NCI-H1417 (cell line): ENCODE measurements around the gene TIE1.

ENCODE experiments used
- DNase-seq, 3 experiments: peaks; one replicate each; lab custom pipeline; 2025; lab: John Stamatoyannopoulos, UW

The TIE1 gene

DNA sequence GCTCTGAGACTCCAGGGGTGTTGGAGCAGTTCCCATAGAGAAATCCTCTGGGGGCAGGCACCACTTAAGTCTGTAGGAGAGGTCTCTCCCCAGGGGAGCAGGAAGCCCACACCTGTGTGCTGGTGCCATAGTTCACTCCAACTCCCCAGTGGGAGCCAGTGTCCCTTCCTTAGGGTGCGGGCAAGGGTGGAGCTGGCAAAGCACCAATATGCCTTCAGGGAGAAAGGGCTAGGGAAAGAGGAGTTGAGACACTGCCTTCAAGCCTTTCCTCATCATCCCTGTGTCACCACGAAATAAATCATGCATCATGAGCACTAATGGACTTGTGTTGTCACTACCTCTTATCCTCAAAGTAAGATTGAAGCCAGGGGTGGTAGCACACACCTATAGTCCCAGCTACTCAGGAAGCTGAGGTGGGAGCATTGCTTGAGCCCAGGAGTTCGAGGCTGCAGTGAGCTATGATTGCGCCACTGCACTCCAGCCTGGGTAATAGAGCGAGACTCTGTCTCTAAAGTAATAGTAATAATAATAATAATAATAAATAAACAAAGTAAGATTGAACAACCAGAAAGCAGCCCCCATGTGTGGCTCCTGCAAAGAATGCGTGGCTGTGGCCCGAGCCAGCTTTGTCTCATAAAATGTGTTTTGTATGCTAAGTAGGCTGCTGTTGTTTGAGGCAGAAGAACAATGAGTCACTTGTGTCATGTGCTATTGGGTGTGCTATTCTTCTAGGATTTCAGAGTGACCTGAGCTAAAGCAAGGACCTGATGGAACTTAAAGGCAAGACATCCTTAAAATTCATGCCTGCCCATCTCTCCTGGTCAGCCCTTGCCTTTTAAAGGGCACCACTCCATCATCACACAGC lies 6.7 kb upstream of the TIE1 start:
- DNase-seq = no peak

DNA sequence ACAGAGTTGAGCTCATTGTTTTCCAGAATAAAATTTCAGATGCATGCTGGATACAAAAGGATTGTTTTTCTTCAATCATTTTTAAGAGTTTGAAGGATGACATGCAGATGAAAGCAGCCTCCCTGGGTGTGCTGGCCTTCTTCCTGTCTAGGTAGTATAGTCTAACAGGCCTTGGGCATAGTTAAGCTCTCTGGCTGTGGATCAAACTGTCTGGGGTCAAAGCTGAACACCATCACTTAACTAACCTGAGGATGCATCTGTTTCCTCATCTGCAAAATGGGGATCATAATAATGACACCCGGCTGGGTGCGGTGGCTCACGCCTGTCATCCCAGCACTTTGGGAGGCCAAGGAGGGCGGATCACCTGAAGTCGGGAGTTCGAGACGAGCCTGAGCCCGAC lies 6.0 kb upstream of the TIE1 start:
- no peak for DNase-seq

DNA sequence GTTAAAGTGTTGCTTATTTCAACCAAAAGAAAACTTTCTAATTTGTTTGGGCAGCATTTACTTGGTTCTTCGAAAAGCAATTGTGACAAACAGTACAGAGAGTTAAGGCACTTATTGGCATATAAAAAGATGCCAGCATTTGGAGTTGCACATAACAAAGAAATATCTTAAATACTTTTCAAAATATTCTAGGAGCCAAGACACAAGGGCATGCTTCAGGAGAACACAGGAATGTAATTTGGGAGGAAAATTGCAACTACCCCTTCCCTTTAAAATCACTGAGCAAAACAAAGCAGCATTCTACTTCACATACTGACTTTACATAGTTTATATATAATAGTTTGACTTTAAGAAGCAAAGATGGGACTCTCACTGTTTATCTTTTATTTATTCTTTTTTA lies 4.6 kb upstream of the TIE1 start:
- no peak for DNase-seq

- no peak for DNase-seq
Observed at GRCh38 chr1:43298055-43298454, 2.7 kb upstream of the TIE1 start.

- DNase-seq = no peak
Observed at GRCh38 chr1:43299101-43299500, 1.7 kb upstream of the TIE1 start.

DNA sequence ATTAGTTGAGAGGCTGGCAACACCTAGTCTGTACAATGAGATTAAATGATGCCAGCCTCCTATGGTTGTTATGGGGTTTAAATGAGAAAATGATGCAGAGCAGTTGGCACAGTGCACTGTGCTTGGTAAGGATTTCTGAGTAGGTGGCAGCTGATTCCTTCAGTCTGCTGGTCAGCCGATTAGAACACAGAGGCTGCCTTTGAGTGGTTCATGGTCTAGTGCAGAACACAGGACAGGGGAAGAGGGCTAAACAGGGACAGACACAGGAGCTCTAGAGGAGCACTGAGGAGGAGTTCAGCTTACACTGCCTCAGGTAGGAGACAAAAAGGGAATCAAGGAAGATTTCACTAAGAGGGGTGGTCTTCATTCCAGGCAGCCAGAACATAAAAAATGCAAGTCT lies 1.4 kb downstream of the TIE1 start:
- DNase-seq = no peak

DNA sequence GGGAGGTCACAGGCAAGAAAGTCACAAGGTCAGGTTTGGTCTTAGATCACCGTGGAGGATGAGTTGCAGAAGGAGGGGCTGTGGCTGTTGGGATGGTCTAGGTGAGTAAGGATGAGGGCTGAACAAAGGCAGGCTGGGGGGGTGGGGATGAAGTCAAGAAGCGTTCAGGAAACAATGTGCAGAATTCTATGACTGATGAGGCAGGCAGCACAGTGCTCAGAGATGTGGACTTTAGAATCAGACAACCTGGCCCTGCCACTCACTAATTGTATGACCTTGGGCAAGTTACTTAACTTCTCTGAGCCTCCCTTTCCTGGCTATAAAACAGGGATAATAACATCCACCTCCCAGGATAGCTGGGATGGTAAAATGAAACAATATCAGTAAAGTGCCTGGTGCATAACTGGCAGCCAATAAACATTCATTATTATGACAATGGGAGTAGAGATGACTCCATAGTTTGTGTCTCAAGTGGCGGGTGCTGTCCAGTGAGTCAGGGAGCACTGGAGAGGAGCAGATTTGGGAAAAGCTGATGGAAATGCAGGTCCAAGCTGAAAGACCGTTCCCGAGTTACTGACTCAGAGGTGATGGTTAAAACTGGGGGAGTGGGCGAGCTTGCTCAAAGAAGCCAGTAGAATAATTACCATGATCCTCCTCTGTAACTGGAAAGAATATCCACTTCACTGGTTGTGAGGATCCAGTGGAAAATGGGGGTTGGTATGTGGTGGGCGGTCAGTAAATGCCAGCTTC lies 2.1 kb downstream of the TIE1 start:
- no peak for DNase-seq

GRCh38 chr1:43303471-43304313 lies 2.9 kb downstream of the TIE1 start:
- no peak for DNase-seq

DNA sequence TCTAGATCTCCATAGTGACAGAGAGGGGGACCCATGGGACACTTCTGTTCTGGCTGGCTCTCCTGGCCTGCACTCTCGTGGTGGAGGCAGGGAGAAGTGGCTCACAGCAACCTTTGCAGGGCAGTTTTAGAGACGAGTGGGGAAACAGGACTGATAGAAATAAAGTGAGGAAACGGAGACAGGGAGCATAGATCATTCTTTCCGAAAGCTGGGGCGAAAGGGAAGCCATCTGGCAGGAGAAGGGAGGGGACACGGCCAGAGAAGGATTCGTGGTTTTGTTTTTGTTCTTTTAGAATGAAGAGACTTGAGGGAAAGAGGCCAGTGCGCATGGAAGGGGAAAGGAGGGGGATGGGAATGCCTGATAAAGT lies 3.5 kb downstream of the TIE1 start:
- DNase-seq = no peak

DNA sequence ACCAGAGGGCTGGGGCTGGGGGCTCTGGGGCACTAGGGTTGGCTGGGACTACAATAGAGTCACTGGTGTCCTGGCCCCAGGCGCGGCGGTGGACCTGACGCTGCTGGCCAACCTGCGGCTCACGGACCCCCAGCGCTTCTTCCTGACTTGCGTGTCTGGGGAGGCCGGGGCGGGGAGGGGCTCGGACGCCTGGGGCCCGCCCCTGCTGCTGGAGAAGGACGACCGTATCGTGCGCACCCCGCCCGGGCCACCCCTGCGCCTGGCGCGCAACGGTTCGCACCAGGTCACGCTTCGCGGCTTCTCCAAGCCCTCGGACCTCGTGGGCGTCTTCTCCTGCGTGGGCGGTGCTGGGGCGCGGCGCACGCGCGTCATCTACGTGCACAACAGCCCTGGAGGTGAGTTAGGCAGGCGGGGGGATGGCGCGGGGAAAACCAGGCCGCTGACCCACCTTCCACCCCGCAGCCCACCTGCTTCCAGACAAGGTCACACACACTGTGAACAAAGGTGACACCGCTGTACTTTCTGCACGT lies 4.1 kb downstream of the TIE1 start:
- no peak for DNase-seq

- DNase-seq = no peak
Observed at GRCh38 chr1:43305461-43305860, 4.7 kb downstream of the TIE1 start.

- DNase-seq = peak in 1 of 3 experiments; percentile 34
Observed at GRCh38 chr1:43305926-43306687, 5.3 kb downstream of the TIE1 start.

DNA sequence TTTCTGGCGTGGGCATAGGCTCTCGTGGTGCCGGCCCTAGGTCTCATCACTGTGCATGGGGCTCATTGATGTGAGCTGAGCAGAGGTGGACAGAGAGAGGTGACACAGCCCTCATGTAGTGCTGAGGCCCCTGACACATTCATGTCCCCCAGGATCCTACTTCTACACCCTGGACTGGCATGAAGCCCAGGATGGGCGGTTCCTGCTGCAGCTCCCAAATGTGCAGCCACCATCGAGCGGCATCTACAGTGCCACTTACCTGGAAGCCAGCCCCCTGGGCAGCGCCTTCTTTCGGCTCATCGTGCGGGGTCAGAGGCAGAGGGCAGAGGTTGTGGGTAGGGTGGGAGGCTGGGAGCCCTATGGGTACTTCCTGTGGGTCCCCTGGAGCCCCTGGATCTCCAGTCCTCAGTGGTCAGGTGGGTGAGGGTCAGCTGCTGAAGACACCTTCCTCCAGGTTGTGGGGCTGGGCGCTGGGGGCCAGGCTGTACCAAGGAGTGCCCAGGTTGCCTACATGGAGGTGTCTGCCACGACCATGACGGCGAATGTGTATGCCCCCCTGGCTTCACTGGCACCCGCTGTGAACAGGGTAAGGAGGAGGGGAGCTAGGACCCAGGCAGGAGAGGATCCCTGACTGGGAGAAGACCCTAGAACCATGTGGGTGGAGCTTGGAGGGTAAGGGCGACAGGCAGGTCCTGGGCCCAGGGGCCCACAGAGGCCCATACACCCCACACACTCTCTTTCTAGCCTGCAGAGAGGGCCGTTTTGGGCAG lies 6.1 kb downstream of the TIE1 start:
- DNase-seq = no peak

DNA sequence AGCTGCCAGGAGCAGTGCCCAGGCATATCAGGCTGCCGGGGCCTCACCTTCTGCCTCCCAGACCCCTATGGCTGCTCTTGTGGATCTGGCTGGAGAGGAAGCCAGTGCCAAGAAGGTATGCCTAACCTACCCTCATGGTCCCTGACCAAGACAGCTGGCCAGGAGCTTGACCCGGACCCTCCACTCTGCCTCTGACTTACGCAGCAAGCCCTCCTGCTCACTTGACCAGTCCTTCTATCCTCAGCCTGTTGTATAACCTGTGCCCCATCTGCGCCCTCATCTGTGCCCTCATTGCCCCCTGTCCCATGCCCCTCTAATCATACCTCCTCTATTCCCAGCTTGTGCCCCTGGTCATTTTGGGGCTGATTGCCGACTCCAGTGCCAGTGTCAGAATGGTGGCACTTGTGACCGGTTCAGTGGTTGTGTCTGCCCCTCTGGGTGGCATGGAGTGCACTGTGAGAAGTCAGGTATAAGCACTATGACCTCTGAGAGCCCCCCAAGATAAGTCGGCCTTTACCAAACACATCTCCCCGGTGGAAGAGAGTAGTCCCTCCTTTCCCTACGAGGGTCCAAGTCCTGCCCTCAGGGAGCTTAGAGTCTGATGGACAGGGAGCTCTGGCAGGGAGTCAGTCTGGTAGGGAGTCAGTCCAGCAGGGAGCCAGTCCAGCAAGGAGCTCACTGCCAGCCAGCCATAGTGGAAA lies 6.8 kb downstream of the TIE1 start:
- DNase-seq = no peak

DNA sequence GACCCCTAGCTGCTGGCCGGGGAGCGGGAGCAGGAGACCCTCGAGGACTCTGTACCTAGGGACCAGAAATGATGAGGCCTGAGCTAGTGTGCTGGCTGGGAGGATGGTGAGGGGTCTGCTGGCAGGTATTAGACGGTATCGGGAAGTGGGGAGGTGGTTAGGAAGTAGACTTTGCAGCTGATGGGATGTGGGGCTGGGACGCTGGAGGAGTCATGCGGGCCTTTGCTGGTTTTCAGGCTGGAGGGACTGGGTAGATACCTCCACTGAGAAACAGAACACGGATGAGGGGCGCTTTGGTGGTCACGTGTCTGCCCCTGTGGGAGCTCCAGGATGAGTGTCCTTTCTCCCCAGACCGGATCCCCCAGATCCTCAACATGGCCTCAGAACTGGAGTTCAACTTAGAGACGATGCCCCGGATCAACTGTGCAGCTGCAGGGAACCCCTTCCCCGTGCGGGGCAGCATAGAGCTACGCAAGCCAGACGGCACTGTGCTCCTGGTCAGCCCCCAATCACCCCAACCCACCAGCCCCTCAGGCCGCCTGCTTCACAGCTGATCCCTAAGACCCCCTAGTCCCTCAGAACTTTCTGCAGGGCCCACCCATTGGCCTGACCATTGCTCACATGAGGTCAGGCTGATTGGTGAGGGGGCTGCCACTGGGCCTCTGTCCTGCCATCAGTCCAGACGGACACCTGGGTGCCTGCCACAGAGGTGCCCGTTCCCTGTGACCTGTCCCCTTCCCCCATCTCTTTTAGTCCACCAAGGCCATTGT lies 8.0 kb downstream of the TIE1 start:
- DNase-seq = no peak

- DNase-seq = no peak
Observed at GRCh38 chr1:43309405-43310025, 8.7 kb downstream of the TIE1 start.

DNA sequence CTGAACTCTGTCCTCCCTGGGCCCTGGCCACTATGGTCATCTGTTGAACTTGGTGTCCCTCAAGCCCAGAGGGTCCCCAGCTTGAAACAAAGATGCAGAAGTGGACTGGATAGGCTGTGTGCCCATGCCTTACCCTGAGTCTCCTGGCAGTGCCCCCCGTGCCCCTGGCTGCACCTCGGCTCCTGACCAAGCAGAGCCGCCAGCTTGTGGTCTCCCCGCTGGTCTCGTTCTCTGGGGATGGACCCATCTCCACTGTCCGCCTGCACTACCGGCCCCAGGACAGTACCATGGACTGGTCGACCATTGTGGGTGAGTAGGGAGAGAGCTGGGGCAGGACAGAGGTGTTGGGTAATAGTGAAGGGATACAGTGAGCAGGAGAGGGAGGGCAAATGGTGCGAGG lies 10.7 kb downstream of the TIE1 start:
- no peak for DNase-seq

DNA sequence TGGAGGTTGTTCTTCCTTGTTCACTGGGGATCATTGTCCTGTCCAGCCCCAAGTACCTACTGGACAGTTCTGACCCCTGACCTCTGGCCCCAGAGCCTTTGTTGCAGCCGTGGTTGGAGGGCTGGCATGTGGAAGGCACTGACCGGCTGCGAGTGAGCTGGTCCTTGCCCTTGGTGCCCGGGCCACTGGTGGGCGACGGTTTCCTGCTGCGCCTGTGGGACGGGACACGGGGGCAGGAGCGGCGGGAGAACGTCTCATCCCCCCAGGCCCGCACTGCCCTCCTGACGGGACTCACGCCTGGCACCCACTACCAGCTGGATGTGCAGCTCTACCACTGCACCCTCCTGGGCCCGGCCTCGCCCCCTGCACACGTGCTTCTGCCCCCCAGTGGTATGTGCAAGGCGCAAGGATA lies 11.4 kb downstream of the TIE1 start:
- no peak for DNase-seq
